ENCODE data around the gene ENGASE. TPM values are rescaled to one million over a fixed set of nuclear protein-coding genes. Genes with fewer than 3 reads are reported as not detected.

Gene ENGASE
- total RNA-seq, 4 donors from 2014 or later, result 10.4 to 23.7 (median 19.1) TPM

GRCh38 chr17:79135628-79136405 is 61.2 kb downstream of the ENGASE start:
- Histone ChIP-seq H3K27me3 (peaks cover 0 to 79% (median 0%) of the 10 kb centered on the region in 4 donors), H3K4me3 (no peak overlapping the region), H3K36me3 (no peaks in the 10 kb centered on the region), H3K27ac (replicated peaks in 1 of 4) (no peak overlapping the region), H3K9me3 (no peaks in the 10 kb centered on the region), H3K4me1 (peaks cover 0 to 10% (median 9%) of the 10 kb centered on the region in 4 donors)
- TF ChIP-seq POLR2AphosphoS5 (IDR thresholded peaks at IDR 0.05) (no peak), EP300 (IDR thresholded peaks at IDR 0.05) (no peak), CTCF (IDR thresholded peaks at IDR 0.05) (no peak), POLR2A (IDR thresholded peaks at IDR 0.05; ENCODE audit: low read depth) (no peak)
- intact Hi-C loops (cut with DNase I), result no loop called here
- WGBS, result 69% methylated on average over 19 of the region's 24 CpGs
- no peak for DNase-seq (ENCODE audit: extremely low spot score)

Other genes starting within 250 kb of the ENGASE start
- gene USP36, start 234.0 kb upstream of the ENGASE start, total RNA-seq, result 10 to 100 TPM; 23.3 to 44.7 (median 32.2) TPM
- gene CEP295NL, start 171.6 kb upstream of the ENGASE start, total RNA-seq, result 1 to 10 TPM in 3 of 4 donors, under 1 TPM in 1; 0.78 to 6.6 (median 2.3) TPM
- 100 to 1,000 TPM; 177 to 315 (median 229) TPM for gene TIMP2, start 149.4 kb upstream of the ENGASE start, total RNA-seq
- 100 to 1,000 TPM; 106 to 284 (median 197) TPM for gene LGALS3BP, start 94.9 kb upstream of the ENGASE start, total RNA-seq
- gene CANT1, start 65.1 kb upstream of the ENGASE start, total RNA-seq, result 10 to 100 TPM; 21.2 to 33.7 (median 27.0) TPM
- gene C1QTNF1, start 50.7 kb upstream of the ENGASE start, total RNA-seq, result 100 to 1,000 TPM in 1 of 4 donors, 10 to 100 TPM in 3; 31.1 to 115 (median 70.4) TPM